Head of caudate nucleus (tissue), 42 donors: ENCODE data around the gene ALG1L2.
"Not testable (repeated sequence)": the region's sequence is repeated elsewhere in the genome, so short reads cannot be mapped to it uniquely, and the experiment has no call there.

Experiments used
- DNase-seq, 42 donors: peaks; one replicate each; pipeline versions ENCODE4 v3.0.0 to v3.0.0-alpha.2; 2020 to 2021; ENCODE audit warnings: mixed read lengths in 7 of 42
- intact Hi-C: fragments of 100-400 bp; cut with DNase I; formaldehyde crosslinking; loops from one replicate; pipeline ENCODE4 v1.15.0; 2022

The ALG1L2 gene

GRCh38 chr3:130081351-130081881, at the start of gene ALG1L2:
TSS of gene ALG1L2 (plus strand) at chr3:130081831. CDS start at chr3:130082017, 186 bp downstream.
- intact Hi-C loops = no loop called here
- no peak for DNase-seq

GRCh38 chr3:130037126-130037815, 44.4 kb upstream of the ALG1L2 start:
- intact Hi-C loops, DNase-seq: not testable (repeated sequence)

- intact Hi-C loops, DNase-seq: not testable (repeated sequence)
Measured at GRCh38 chr3:130042736-130043135, 38.9 kb upstream of the ALG1L2 start.

GRCh38 chr3:130043658-130044057, 38.0 kb upstream of the ALG1L2 start:
- DNase-seq, intact Hi-C loops: not testable (repeated sequence)

DNA sequence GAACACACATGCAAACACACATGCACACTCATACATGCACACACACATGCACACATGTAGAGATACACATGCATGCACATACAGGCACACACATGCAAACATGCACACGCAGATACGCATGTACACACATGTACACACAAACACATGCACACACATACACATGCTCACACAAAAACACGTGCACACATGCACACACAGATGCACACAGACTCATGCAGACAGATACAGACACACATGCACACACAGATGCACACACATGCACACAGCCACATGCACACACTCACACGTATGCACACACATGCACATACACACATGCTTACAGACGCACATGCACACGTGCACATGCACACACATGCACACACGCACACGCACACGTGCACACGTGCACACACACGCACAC, 37.3 kb upstream of the ALG1L2 start:
- DNase-seq = no peak
- intact Hi-C loops = no loop called here

- intact Hi-C loops = no loop called here
- no peak for DNase-seq
Measured at GRCh38 chr3:130048726-130049125, 32.9 kb upstream of the ALG1L2 start.

DNA sequence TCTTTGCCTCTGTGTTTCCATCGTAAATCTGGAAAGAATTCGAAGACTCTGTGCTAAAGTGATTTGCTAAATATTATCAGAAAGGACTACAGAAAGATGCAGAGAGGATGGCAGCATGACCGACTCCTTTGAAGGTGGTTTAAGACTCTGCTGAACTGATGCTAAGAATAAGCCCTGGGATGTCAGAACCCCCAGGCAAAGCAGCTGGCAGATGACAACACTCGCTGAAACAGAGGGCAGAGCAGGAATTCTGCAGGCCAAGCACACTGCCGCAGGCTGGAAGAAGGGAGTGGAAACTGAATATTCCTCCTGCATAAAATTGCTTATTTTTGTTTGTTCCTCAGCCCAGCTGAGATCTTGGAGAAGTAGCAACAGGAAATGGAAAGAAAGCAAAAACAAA, 29.3 kb upstream of the ALG1L2 start:
- DNase-seq, intact Hi-C loops: not testable (repeated sequence)

DNA sequence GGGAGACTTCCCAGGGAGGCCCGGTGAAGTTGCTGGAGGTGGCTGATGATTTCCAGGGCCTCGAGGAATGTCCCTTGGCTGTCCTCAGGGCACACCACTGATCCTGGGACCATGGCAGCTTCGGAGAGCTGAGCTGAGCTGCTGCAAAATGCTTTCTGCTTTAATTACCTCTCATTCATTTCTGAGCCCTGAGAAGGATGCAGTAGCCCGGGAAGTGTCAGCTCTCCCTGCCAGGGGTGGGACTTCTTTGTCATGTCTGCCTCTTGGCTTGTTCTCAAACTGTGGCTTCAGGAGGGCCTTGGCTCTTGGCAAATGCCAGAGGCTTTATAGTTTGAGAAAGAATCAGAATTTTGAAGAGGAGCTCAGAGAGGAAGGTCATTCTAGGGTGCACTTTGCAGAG, 28.7 kb upstream of the ALG1L2 start:
- intact Hi-C loops, DNase-seq: not testable (repeated sequence)

DNA sequence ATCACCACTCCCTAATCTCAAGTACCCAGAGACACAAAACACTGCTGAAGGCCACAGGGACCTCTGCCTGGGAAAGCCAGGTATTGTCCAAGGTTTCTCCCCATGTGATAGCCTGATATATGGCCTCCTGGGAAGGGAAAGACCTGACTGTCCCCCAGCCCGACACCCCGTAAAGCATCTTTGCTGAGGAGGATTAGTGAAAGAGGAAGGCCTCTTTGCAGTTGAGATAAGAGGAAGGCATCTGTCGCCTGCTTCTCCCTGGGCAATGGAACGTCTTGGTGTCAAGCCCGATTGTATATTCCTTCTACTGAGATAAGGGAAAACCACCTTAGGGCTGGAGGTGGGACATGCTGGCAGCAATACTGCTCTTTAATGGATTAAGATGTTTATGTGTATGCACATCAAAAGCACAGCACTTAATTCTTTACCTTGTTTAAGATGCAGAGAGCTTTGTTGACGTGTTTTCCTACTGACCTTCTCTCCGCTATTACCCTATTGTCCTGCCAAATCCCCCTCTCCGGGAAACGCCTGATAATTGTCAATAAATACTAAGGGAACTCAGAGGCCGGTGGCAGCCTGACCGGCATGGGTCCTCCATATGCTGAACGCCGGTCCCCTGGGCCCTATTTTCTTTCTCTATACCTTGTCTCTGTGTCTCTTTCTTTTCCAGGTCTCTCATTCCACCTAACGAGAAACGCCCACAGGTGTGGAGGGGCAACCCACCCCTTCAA, 23.9 kb upstream of the ALG1L2 start:
- intact Hi-C loops, DNase-seq: not testable (repeated sequence)

- DNase-seq, intact Hi-C loops: not testable (repeated sequence)
Measured at GRCh38 chr3:130058267-130058657, 23.4 kb upstream of the ALG1L2 start.

- DNase-seq, intact Hi-C loops: not testable (repeated sequence)
Measured at GRCh38 chr3:130058716-130059115, 22.9 kb upstream of the ALG1L2 start.

DNA sequence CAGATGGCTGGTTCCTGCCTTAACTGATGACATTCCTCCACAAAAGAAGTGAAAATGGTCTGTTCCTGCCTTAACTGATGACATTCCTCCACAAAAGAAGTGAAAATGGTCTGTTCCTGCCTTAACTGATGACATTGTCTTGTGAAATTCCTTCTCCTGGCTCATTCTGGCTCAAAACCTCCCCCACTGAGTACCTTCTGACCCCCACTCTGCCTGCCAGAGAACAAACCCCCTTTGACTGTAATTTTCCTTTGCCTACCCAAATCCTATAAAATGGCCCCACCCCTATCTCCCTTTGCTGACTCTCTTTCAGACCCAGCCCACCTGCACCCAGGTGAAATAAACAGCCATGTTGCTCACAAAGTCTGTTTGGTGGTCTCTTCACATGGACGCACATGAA, 22.5 kb upstream of the ALG1L2 start:
- intact Hi-C loops, DNase-seq: not testable (repeated sequence)

DNA sequence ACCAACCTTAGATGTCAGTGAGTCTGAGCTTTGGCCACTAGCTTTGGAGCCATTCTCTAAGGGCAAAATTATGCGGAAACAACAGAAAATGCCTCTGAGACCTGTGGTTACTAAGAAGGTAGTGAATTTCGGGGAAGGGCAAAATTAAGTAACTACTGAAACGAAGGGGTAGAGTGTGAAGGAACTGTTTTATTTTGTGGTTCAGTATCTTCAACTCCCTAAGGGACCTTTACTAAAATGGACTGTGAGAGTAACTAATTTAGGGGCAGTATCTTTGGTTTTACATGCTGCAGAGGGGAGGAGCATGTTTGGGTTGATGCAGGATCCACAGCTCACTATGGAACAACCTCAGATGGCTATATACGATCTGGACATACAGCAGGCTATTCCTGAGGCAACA, 8.0 kb upstream of the ALG1L2 start:
- no peak for DNase-seq
- intact Hi-C loops = no loop called here

- intact Hi-C loops = no loop called here
- no peak for DNase-seq
Measured at GRCh38 chr3:130077636-130078035, 4.0 kb upstream of the ALG1L2 start.

- intact Hi-C loops, DNase-seq: not testable (repeated sequence)
Measured at GRCh38 chr3:130083363-130084090, 1.9 kb downstream of the ALG1L2 start.

GRCh38 chr3:130084436-130084980, 2.9 kb downstream of the ALG1L2 start:
- no peak for DNase-seq
- intact Hi-C loops = no loop called here

DNA sequence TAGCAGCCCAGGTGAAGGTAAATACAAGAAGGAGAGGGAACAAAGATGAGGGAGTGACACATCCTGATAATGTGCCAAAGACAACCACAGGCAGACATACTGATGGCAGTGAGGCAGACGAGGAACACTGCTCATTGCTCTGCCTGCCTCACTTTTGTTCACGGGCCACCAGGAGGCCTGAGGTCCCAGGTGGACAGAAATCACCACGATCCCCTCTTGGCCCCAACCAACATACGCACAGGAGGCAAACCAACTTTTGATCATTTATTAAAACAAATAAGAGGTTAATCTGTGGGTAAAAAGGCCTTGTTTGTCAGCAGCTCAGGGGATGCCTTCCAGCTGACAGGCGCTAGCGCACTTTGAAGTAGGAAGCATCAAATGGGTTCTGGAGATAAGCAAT, 4.2 kb downstream of the ALG1L2 start:
- intact Hi-C loops = no loop called here

DNA sequence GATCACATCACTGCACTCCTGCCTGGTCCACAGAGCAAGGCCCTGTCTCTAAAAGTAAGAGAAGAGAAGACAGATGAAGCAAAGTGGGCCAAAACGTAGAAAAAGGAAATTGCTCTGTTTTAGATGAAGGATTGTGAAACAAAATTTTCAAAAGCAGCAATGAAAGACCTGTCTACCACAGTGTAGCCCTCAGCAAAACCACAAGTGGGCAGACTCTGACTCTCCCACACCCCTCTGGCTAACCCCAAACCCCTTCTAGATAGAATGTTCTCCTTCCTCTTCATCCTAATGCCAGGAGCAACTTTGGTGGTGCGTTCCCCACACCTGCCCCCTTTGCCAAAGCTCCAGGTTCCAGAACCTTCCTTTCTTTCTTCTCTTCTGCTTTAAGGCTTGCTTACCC, 5.0 kb downstream of the ALG1L2 start:
- intact Hi-C loops, DNase-seq: not testable (repeated sequence)

More for the DNA sequence above, 4.2 kb downstream of the ALG1L2 start:
- DNase-seq = no peak

DNA sequence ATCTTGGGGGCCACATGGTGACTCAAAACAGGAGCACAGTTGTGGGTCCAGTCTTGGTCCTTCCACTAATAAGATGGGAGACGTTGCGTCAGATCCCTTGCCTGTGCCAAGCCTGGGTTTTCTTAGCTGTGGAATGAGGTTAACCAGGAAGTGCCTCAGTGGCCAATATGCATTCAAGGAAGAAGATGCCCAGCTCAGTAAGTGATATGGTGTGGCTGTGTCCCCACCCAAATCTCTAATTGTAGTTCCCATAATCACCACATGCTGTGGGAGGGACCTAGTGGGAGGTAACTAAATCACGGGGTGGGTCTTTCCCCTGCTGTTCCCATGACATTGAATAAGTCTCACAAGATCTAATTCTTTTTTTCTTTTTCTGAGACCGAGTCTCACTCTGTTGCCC, 6.4 kb downstream of the ALG1L2 start:
- intact Hi-C loops = no loop called here

More for the DNA sequence above, 6.4 kb downstream of the ALG1L2 start:
- DNase-seq = no peak
